HepG2 (cell line): Measurements from ENCODE around the gene EHBP1. TPM values are rescaled to one million over a fixed set of nuclear protein-coding genes. Genes with fewer than 3 reads are reported as not detected.

Experiments
- GABPA ChIP-seq, 2 experiments: IDR thresholded peaks; 2 replicates each; pipeline ENCODE4 v1.6.1; 2011 to 2016; ENCODE audit warnings: low read depth in 2 of 2, low read length in 1 of 2, missing biosample characterization in 1 of 2, missing genetic modification characterization in 1 of 2
- GATAD2A ChIP-seq: IDR thresholded peaks from 2 replicates; pipeline ENCODE4 v1.6.1; 2016
- HIC2 ChIP-seq: sonication (generic); formaldehyde crosslinking; IDR thresholded peaks from 2 replicates; pipeline ENCODE4 v1.9.0; 2022; ENCODE audit warnings: low read depth, missing genetic modification reagents
- KAT7 ChIP-seq: IDR thresholded peaks from 2 replicates; pipeline ENCODE4 v1.6.1; 2018; ENCODE audit warnings: borderline replicate concordance, missing compliant biosample characterization
- NRL ChIP-seq: sonication (generic); formaldehyde crosslinking; IDR thresholded peaks from 2 replicates; pipeline ENCODE4 v1.5.0; 2020; ENCODE audit warnings: missing genetic modification reagents, mild to moderate bottlenecking, moderate library complexity, borderline replicate concordance
- PHB2 ChIP-seq: fragments of 450-650 bp; IDR thresholded peaks from 2 replicates; pipeline ENCODE4 v1.6.1; 2018; ENCODE audit not compliant: partially characterized antibody
- RBM22 ChIP-seq: fragments of 200-400 bp; formaldehyde crosslinking; optimal IDR thresholded peaks from 2 replicates; pipeline ENCODE3; 2017; ENCODE audit warnings: mild to moderate bottlenecking, low read length, moderate library complexity
- TEAD3 ChIP-seq: optimal IDR thresholded peaks from 2 replicates; pipeline ENCODE3; 2016; ENCODE audit warnings: borderline replicate concordance
- ZBED4 ChIP-seq: sonication (generic); formaldehyde crosslinking; IDR thresholded peaks from 2 replicates; pipeline ENCODE4 v1.4.0; 2020; ENCODE audit warnings: missing genetic modification reagents, borderline replicate concordance
- ZBTB39 ChIP-seq: sonication (generic); formaldehyde crosslinking; IDR thresholded peaks from 2 replicates; pipeline ENCODE4 v1.5.0; 2020; ENCODE audit warnings: missing genetic modification reagents
- ZFP1 ChIP-seq: IDR thresholded peaks from 2 replicates; pipeline ENCODE4 v1.6.1; 2016
- ZNF160 ChIP-seq: sonication (generic); formaldehyde crosslinking; IDR thresholded peaks from 2 replicates; pipeline ENCODE4 v1.8.0; 2022; ENCODE audit warnings: mild to moderate bottlenecking, inconsistent platforms, missing genetic modification reagents
- ZNF253 ChIP-seq: sonication (generic); formaldehyde crosslinking; IDR thresholded peaks from 2 replicates; pipeline ENCODE4 v1.8.0; 2022; ENCODE audit warnings: mild to moderate bottlenecking, missing genetic modification reagents, borderline replicate concordance
- ZNF280D ChIP-seq: sonication (generic); formaldehyde crosslinking; IDR thresholded peaks from 2 replicates; pipeline ENCODE4 v1.5.1; 2020; ENCODE audit warnings: mild to moderate bottlenecking, missing genetic modification reagents
- ZNF501 ChIP-seq: sonication (generic); formaldehyde crosslinking; IDR thresholded peaks from 2 replicates; pipeline ENCODE4 v1.5.1; 2020; ENCODE audit warnings: mild to moderate bottlenecking, moderate library complexity, missing genetic modification reagents
- ZNF672 ChIP-seq: sonication (generic); formaldehyde crosslinking; IDR thresholded peaks from 2 replicates; pipeline ENCODE4 v1.8.1; 2022; ENCODE audit warnings: missing genetic modification reagents
- ZNF780A ChIP-seq: sonication (generic); formaldehyde crosslinking; IDR thresholded peaks from 2 replicates; pipeline ENCODE4 v1.8.0; 2022; ENCODE audit warnings: mild to moderate bottlenecking, missing genetic modification reagents, moderate library complexity
- ZNF879 ChIP-seq: sonication (generic); formaldehyde crosslinking; IDR thresholded peaks from 2 replicates; pipeline ENCODE4 v1.8.1; 2023; ENCODE audit warnings: missing genetic modification reagents
- polyA plus RNA-seq, 8 experiments: library from polyadenylated mRNA; depleted of rRNA in 3 of 8; stranded (reverse) in 7 of 8; unstranded in 1 of 8; fragments of >200 nt; fragmentation: Illumina TruSeq in 4 of 8; extraction: Trizol in 4 of 8; gene quantifications; 2 replicates each; pipeline versions ENCODE4 v1.2.1 to v1.2.3, GENCODE V29; 2011 to 2016; ENCODE audit warnings: low read depth in 4 of 8, missing spikeins in 1 of 8, mixed read lengths in 1 of 8; ENCODE audit not compliant: insufficient read depth in 1 of 8
- total RNA-seq, 5 experiments: library from RNA; depleted of rRNA; stranded (reverse); fragments of >200 nt; fragmentation: Illumina TruSeq; extraction: Trizol; gene quantifications; 2 replicates each; pipeline ENCODE4 v1.2.3, GENCODE V29; 2016; ENCODE audit warnings: low read depth in 1 of 5

The EHBP1 gene
- total and polyA plus RNA-seq, 2 of the 13 experiments (the other 11 are each of a cell fraction or from before 2014, with no cell fraction given), result 93.5 to 146 TPM

- TF ChIP-seq ZNF280D (CRISPR knock-in tag), result no peak
- TF ChIP-seq GATAD2A, result 0 out of 2 replicates have a peak, but pooled peaks have one; percentile 39
- TF ChIP-seq ZBTB39 (CRISPR knock-in tag), result no peak
- TF ChIP-seq TEAD3 (CRISPR knock-in tag), result peak; percentile 37
- TF ChIP-seq ZNF501 (CRISPR knock-in tag), result 0 out of 2 replicates have a peak, but pooled peaks have one; percentile 38
- no peak for TF ChIP-seq ZNF879 (CRISPR knock-in tag)
- peak; percentile 90 for TF ChIP-seq HIC2 (CRISPR knock-in tag)
- peak; percentile 90; the same call in 1 of the 2 replicates for TF ChIP-seq ZNF780A (CRISPR knock-in tag)
- no peak for TF ChIP-seq PHB2
- no peak for TF ChIP-seq ZFP1 (CRISPR knock-in tag)
- TF ChIP-seq NRL, result peak; percentile 58
- no peak for TF ChIP-seq ZBED4 (CRISPR knock-in tag)
- no peak for TF ChIP-seq ZNF160 (CRISPR knock-in tag)
- no peak for TF ChIP-seq GABPA (IDR thresholded peaks at IDR 0.05; ENCODE audit: low read depth, low read length)
- no peak for TF ChIP-seq GABPA (CRISPR knock-in tag; IDR thresholded peaks at IDR 0.05; ENCODE audit: low read depth)
- TF ChIP-seq ZNF253 (CRISPR knock-in tag), result 0 out of 2 replicates have a peak, but pooled peaks have one; percentile 8
- no peak for TF ChIP-seq KAT7 (CRISPR knock-in tag)
- peak; percentile 77; the same call in 1 of the 2 replicates for TF ChIP-seq ZNF672 (CRISPR knock-in tag)
- no peak for TF ChIP-seq RBM22
Measured at GRCh38 chr2:62724886-62725711, 19.6 kb downstream of the EHBP1 start (continued).
